ENCODE results near the gene KCNJ6. TPM values are rescaled to one million over a fixed set of nuclear protein-coding genes. Genes with fewer than 3 reads are reported as not detected.

The KCNJ6 gene
- total RNA-seq, 1 experiment from 2014 or later, result not detected

- H3K9me3 Mint-ChIP-seq (ENCODE audit: unreplicated experiment), result no peaks in the 10 kb centered on the region
- intact Hi-C loops (cut with micrococcal nuclease; ENCODE audit: unreplicated experiment), result no loop called here
- ChIA-PET CTCF (no interaction called here), POLR2A (no interaction called here)
- no peaks in the 10 kb centered on the region for H3K9me3 ChIP-seq
- no peaks in the 10 kb centered on the region for H3K27me3 ChIP-seq (replicated peaks; ENCODE audit: control insufficient read depth, insufficient read depth, low read length)
- no peak overlapping the region for H3K4me3 ChIP-seq (ENCODE audit: low read depth, low read length)
- TF ChIP-seq, protein P1, sequence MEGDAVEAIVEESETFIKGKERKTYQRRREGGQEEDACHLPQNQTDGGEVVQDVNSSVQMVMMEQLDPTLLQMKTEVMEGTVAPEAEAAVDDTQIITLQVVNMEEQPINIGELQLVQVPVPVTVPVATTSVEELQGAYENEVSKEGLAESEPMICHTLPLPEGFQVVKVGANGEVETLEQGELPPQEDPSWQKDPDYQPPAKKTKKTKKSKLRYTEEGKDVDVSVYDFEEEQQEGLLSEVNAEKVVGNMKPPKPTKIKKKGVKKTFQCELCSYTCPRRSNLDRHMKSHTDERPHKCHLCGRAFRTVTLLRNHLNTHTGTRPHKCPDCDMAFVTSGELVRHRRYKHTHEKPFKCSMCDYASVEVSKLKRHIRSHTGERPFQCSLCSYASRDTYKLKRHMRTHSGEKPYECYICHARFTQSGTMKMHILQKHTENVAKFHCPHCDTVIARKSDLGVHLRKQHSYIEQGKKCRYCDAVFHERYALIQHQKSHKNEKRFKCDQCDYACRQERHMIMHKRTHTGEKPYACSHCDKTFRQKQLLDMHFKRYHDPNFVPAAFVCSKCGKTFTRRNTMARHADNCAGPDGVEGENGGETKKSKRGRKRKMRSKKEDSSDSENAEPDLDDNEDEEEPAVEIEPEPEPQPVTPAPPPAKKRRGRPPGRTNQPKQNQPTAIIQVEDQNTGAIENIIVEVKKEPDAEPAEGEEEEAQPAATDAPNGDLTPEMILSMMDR (IDR thresholded peaks at IDR 0.05; ENCODE audit: insufficient read depth in 1 of 2, low read depth in 1 of 2, low read length in 1 of 2, severe bottlenecking in 1 of 2, unreplicated experiment in 1 of 2), result no peak
- no peaks in the 10 kb centered on the region for H3K36me3 ChIP-seq (ENCODE audit: control insufficient read depth, insufficient read depth, low read length)
- H3K27me3 Mint-ChIP-seq (ENCODE audit: insufficient read depth, unreplicated experiment), result peaks cover 10% of the 10 kb centered on the region
- no peak overlapping the region for H3K27ac Mint-ChIP-seq (ENCODE audit: unreplicated experiment)
- peaks cover 6% of the 10 kb centered on the region for H3K4me1 Mint-ChIP-seq (ENCODE audit: low read depth, unreplicated experiment)
- DNase-seq, result no peak
- no peaks in the 10 kb centered on the region for H3K4me1 ChIP-seq
- no peaks in the 10 kb centered on the region for H3K36me3 Mint-ChIP-seq (ENCODE audit: insufficient read depth, unreplicated experiment)
- BruUV-seq (replicated peaks), result no TSS peak
- no peak overlapping the region for H3K4me3 Mint-ChIP-seq (ENCODE audit: unreplicated experiment)
Measured at GRCh38 chr21:37804001-37804400, 112.3 kb downstream of the KCNJ6 start.

DNA sequence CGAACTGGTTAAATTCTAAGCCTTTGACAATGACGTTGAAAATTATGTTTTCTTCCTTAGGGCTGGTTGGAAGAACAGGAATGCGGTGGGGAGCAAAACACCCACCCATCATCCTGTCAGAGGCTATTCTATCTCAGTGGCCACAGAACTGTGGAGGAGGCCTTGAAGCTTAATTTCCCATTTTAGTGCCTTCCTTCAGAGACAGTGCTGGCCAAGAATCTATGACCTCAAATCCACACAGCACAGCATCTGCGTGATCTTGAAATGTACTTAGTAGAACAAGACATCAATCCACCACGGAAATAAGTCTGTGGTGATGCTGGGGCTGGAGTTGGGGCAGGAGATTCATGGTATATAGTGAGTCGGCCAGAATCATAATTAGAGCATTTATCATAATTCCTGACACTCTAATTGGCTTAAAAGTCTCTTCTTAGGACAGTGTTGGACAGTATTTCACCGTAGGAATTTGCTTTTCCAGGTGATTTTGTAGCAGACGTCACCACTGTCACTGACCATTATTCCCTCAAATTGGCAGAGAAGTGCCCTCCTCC, 113.1 kb downstream of the KCNJ6 start:
- Mint-ChIP-seq H3K36me3 (ENCODE audit: insufficient read depth, unreplicated experiment) (no peaks in the 10 kb centered on the region), H3K9me3 (ENCODE audit: unreplicated experiment) (no peaks in the 10 kb centered on the region), H3K4me1 (ENCODE audit: low read depth, unreplicated experiment) (peaks cover 6% of the 10 kb centered on the region), H3K27me3 (ENCODE audit: insufficient read depth, unreplicated experiment) (peaks cover 13% of the 10 kb centered on the region), H3K4me3 (ENCODE audit: unreplicated experiment) (no peak overlapping the region), H3K27ac (ENCODE audit: unreplicated experiment) (no peak overlapping the region)
- no peaks in the 10 kb centered on the region for H3K4me1 ChIP-seq
- H3K9me3 ChIP-seq, result no peaks in the 10 kb centered on the region
- ChIA-PET POLR2A (no interaction called here), CTCF (no interaction called here)
- no peak for DNase-seq
- intact Hi-C loops (cut with micrococcal nuclease; ENCODE audit: unreplicated experiment), result no loop called here
- TF ChIP-seq, protein P1 (IDR thresholded peaks at IDR 0.05; ENCODE audit: insufficient read depth in 1 of 2, low read depth in 1 of 2, low read length in 1 of 2, severe bottlenecking in 1 of 2, unreplicated experiment in 1 of 2), result no peak
- no peaks in the 10 kb centered on the region for H3K36me3 ChIP-seq (ENCODE audit: control insufficient read depth, insufficient read depth, low read length)
- no peak overlapping the region for H3K4me3 ChIP-seq (ENCODE audit: low read depth, low read length)
- no TSS peak for BruUV-seq (replicated peaks)
- no peaks in the 10 kb centered on the region for H3K27me3 ChIP-seq (replicated peaks; ENCODE audit: control insufficient read depth, insufficient read depth, low read length)

DNA sequence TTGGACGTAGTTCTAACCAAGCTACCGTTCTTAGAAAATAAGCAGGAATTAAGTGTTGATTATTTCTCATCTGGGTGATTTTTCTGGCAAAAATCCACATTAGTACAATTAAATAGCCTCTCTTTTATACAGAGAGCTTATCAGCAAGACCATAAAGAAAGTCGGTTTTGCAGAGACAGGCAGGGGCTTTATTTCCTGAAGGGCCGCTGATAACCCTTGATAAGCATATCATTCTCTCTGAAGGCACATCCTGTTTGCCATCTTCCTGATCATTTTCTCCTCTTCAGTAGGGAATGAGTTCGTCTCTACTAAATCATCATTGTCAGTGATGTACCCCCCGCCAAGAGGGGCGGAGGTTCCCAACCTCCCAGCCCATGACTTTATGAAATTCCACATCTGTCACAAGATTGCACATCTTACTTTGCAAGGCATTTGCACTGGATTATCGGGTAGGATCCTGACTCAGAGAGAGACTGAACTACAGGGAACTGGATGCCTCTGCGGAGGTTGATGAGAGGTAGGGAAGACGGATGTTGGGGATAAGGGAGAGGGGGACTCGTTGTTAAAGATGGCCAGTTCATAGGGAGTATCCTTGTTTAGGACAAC, 115.7 kb downstream of the KCNJ6 start:
- no peaks in the 10 kb centered on the region for H3K4me1 ChIP-seq
- intact Hi-C loops (cut with micrococcal nuclease; ENCODE audit: unreplicated experiment), result no loop called here
- TF ChIP-seq, protein P1 (IDR thresholded peaks at IDR 0.05; ENCODE audit: insufficient read depth in 1 of 2, low read depth in 1 of 2, low read length in 1 of 2, severe bottlenecking in 1 of 2, unreplicated experiment in 1 of 2), result no peak
- POLR2A ChIA-PET, result no interaction called here
- no peaks in the 10 kb centered on the region for H3K27me3 ChIP-seq (replicated peaks; ENCODE audit: control insufficient read depth, insufficient read depth, low read length)
- no peak for DNase-seq
- Mint-ChIP-seq H3K27me3 (ENCODE audit: insufficient read depth, unreplicated experiment) (peaks cover 15% of the 10 kb centered on the region), H3K27ac (ENCODE audit: unreplicated experiment) (no peak overlapping the region), H3K4me1 (ENCODE audit: low read depth, unreplicated experiment) (peaks cover 6% of the 10 kb centered on the region), H3K36me3 (ENCODE audit: insufficient read depth, unreplicated experiment) (no peaks in the 10 kb centered on the region), H3K9me3 (ENCODE audit: unreplicated experiment) (no peaks in the 10 kb centered on the region), H3K4me3 (ENCODE audit: unreplicated experiment) (no peak overlapping the region)
- CTCF ChIA-PET, result no interaction called here
- no peaks in the 10 kb centered on the region for H3K9me3 ChIP-seq
- BruUV-seq (replicated peaks), result no TSS peak
- no peaks in the 10 kb centered on the region for H3K36me3 ChIP-seq (ENCODE audit: control insufficient read depth, insufficient read depth, low read length)
- no peak overlapping the region for H3K4me3 ChIP-seq (ENCODE audit: low read depth, low read length)

Data from Caco-2 (cell line).